KOPT-K1 (cell line): Measurements from ENCODE around the gene TSPEAR.
"Not testable (repeated sequence)": the region's sequence is repeated elsewhere in the genome, so short reads cannot be mapped to it uniquely, and the experiment has no call there.

Source experiments
- H3K27ac ChIP-seq: fragments of 200-600 bp; sonication (generic); 2 replicates; pipeline ENCODE4 v1.5.1; 2016; ENCODE audit warnings: antibody characterized with exemption, mild to moderate bottlenecking, low read depth, low read length; ENCODE audit not compliant: poor library complexity, severe bottlenecking
- H3K36me3 ChIP-seq: fragments of 200-600 bp; sonication (generic); 2 replicates; pipeline ENCODE4 v1.5.1; 2017; ENCODE audit warnings: antibody characterized with exemption, mild to moderate bottlenecking, low read length, moderate library complexity; ENCODE audit not compliant: insufficient read depth
- H3K9me3 ChIP-seq: fragments of 200-600 bp; sonication (generic); 2 replicates; pipeline ENCODE4 v1.5.1; 2017; ENCODE audit warnings: antibody characterized with exemption, low read length, mild to moderate bottlenecking; ENCODE audit not compliant: insufficient read depth, poor library complexity, severe bottlenecking

The TSPEAR gene

DNA sequence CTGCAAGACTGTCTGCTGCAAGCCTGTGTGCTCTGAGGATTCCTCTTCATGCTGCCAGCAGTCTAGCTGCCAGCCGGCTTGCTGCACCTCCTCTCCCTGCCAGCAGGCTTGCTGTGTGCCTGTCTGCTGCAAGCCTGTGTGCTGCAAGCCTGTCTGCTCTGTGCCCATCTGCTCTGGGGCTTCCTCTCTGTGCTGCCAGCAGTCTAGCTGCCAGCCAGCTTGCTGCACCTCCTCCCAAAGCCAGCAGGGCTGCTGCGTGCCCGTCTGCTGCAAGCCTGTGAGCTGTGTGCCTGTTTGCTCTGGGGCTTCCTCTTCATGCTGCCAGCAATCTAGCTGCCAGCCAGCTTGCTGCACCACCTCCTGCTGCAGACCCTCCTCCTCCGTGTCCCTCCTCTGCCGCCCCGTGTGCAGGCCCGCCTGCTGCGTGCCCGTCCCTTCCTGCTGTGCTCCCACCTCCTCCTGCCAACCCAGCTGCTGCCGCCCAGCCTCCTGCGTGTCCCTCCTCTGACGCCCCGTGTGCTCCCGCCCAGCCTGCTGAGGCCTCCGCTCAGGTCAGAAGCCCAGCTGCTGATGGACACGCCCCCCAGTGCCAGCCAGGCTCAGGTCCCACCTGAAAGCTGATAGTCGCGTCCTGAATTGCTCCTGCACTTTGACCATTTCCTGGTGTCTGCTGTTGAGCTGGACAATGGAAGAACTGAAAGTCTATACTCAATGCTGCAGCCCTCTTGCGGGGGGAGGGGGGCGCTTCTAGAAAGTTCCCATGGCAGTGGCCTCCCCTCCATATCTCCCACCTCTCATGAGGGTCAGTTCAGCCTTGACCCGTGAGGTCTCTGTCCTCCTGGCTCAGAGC lies 136.7 kb downstream of the TSPEAR start:
- Histone ChIP-seq H3K36me3 (no peaks in the 10 kb centered on the region), H3K9me3 (peaks cover 23% of the 10 kb centered on the region), H3K27ac (no peak overlapping the region)

DNA sequence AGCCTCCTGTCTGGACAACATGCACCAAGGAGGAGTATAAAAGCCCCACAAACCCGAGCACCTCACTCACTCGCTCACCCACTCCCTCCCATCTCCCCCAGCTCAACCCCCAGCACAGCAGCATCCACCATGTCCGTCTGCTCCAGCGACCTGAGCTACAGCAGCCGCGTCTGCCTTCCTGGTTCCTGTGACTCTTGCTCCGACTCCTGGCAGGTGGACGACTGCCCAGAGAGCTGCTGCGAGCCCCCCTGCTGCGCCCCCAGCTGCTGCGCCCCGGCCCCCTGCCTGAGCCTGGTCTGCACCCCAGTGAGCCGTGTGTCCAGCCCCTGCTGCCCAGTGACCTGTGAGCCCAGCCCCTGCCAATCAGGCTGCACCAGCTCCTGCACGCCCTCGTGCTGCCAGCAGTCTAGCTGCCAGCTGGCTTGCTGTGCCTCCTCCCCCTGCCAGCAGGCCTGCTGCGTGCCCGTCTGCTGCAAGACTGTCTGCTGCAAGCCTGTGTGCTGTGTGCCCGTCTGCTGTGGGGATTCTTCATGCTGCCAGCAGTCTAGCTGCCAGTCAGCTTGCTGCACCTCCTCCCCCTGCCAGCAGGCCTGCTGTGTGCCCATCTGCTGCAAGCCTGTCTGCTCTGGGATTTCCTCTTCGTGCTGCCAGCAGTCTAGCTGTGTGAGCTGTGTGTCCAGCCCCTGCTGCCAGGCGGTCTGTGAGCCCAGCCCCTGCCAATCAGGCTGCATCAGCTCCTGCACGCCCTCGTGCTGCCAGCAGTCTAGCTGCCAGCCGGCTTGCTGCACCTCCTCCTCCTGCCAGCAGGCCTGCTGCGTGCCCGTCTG lies 137.5 kb downstream of the TSPEAR start, which contains the start of gene KRTAP10-4:
Gene KRTAP10-4, plus strand, starts transcription at position 100 of the 827 bp plus-strand sequence. Its CDS starts 30 bp downstream, at position 130.
- H3K36me3 ChIP-seq, H3K27ac ChIP-seq: not testable (repeated sequence)
- peaks cover 23% of the 10 kb centered on the region for H3K9me3 ChIP-seq

DNA sequence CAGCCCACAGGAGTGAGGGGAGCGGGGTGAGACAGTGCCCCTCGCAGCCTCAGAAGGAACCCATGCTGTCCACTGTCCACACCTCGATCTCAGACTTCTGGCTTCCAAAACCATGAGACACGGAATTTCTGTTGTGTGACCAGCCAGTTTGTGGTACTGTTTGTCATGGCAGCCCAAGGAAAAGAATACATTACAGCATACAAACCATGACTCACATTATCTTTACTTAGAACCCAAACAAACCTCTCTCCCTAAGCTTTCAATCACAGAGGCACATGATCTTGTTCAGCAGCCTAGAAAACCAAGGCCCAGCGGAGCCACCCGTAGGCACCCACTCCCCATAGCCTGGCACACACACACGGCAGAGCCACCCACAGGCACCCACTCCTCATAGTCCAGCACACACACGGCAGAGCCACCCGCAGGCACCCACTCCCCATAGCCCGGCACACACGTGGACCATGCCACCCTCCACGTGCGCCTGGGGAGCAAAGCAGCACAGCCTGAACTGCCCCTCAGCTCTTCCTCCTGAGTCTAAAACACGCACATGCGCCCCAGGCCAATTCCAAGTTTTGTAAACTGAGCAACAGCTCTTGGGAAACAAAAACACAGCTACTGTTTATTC lies 138.3 kb downstream of the TSPEAR start:
- Histone ChIP-seq H3K36me3 (no peaks in the 10 kb centered on the region), H3K27ac (no peak overlapping the region), H3K9me3 (peaks cover 23% of the 10 kb centered on the region)

DNA sequence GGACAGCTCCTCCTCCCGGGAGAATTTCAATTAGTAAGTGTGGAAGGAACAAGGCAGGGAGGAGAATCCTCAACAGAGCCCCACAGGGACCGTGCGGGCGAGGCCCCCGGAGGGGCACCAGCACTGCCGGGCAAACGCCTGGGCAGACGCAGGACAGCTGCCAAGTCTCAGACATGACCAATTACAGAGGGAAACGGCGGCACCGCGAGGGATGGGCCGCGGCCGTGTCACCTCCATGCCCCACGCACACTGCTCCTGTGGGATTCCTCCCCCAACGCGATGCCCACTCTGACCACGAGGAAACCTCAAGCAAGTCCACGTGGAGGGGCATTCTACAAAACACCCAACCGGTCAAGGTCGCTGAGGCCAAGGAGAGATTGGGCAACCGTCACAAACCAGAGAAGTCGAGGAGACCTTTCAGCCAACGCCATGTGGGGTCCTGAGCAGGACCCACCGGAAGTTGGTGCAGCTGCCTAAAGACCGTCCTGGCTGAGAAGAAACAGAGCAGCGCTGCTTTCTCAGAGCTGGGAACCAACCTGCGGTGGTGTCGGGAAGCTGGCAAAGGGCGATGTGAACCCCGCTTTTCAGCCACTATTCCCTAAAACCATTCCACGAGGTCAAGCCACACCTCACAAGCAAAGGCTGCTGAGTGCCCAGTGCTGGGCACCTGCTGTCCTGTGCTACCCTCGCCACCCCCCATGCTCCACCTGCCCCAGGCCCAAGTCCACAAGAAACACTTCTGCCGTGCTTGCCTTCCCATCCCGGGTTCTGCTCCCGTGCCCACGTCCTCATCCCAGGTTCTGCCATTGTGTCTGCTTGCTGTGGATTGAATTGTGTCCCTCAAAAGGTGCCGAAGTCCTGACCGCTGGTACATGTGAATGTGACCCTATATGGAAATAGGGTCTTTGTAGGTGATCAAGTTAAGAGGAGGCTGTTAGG lies 139.3 kb downstream of the TSPEAR start:
- Histone ChIP-seq H3K27ac (no peak overlapping the region), H3K9me3 (peaks cover 18% of the 10 kb centered on the region), H3K36me3 (no peaks in the 10 kb centered on the region)

DNA sequence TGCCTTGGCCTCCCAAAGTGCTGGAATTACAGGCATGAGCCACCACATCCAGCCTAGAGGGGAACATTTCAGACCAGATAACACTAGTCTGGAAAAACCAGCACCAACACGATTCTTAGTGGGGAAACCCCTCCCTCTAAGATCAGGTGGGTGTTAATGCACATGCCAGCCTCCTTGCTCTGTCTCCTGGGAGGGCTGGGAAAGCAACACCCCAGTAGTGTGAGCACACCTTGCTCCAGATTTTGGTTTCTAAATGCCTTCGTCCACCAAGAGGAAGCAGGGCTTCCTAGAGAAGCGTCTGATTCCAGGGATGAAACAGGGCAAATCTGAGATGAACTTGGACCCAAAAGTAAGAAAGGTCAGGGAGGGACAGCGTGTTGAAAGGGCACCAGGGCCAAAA lies 140.1 kb downstream of the TSPEAR start:
- H3K27ac ChIP-seq = no peak overlapping the region
- no peaks in the 10 kb centered on the region for H3K36me3 ChIP-seq
- H3K9me3 ChIP-seq = peaks cover 11% of the 10 kb centered on the region

DNA sequence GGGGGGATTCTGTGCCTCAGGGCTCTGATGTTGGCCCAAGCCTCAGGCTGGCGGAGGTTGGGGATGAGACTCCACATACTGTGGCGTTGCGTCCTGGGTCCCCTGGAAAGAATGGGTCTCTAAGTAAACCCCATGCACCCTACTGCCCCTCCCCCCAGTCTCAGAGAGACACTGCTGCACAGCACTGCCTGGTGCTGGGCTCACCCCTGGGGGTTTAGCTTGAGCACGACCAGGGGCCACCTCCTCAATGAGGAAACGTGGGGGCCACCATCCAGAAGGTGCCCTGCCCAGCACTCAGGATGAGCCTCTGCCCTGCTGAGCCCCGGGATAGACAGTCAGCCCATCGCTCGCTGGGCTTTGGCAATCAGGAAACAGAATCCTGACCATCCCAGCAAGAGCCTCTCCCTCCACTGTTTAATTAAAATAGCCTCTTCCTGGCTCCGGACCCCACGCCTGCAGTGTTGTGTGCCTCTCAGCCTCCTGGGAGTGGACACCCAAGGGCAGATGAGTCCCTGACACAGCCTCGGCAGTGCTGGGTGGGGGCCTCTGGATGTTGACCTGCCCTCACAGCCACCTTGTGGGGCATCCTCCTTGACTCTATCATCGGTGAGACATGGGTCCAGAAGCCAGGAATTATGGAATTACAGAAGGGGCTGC lies 141.4 kb downstream of the TSPEAR start:
- H3K36me3 ChIP-seq = no peaks in the 10 kb centered on the region
- peaks cover 11% of the 10 kb centered on the region for H3K9me3 ChIP-seq
- no peak overlapping the region for H3K27ac ChIP-seq

DNA sequence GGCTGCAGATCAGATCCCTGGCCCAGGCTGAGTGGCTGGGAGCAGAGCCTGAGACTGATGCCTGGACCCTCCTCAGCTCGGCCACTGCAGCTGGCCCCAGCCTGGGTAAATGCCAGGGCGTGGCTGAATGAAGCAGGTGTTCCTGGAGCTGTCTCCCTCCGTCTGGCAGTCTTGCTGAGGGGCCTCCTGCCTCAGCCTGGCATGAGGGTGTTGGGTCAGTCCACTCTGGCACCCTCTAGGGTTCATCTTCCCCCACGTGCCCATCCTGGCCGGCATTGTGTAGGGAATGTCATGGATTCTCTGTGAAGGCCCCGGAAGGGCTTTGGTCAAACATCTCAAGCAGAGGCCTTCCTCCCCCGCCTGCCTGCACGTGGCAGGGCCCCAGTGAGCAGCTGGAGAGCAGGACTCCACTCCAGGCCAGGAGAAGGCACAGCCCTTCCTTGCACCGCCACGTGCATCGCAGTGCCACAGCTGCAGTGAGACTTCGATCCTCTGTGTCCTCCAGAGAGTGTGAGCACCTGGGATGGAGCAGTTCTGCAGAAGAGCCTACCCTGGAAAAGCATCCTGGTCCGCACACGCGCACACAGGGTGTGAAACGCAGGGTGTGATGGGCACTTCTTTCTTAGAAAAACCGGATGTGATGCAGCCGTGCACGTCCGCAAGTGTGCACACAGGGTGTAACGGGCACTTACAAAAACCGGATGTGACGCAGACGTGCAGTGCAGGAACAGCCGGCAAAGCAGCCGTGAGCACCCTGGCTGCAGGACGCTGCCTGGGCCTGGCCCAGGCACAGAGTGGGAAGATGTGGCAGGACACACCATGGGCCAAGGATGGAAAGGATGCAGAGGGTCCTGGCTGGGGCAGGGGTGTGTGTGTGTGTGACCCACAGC lies 142.5 kb downstream of the TSPEAR start:
- Histone ChIP-seq H3K27ac (no peak overlapping the region), H3K9me3 (peaks cover 11% of the 10 kb centered on the region), H3K36me3 (no peaks in the 10 kb centered on the region)

DNA sequence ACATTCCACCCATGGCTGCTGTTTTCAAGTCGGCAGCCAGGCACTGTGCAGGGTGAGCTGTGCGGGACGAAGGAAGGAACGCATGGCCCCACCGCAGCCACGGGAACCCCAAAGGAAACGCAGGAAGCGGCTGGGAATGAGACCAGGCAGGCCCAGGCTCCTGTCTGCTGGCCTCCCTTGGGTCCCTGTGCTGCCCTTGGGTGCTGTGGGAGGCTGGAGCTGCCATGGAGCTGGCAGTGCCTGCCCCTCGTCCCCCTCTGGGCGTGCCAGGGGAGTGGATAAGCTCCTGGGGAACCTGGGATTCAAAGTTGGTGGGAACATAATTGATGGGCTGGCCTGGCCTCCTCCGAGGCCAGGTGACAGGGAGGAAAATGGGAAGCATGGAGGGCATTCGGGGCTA lies 143.1 kb downstream of the TSPEAR start:
- peaks cover 11% of the 10 kb centered on the region for H3K9me3 ChIP-seq
- H3K27ac ChIP-seq = no peak overlapping the region
- no peaks in the 10 kb centered on the region for H3K36me3 ChIP-seq

DNA sequence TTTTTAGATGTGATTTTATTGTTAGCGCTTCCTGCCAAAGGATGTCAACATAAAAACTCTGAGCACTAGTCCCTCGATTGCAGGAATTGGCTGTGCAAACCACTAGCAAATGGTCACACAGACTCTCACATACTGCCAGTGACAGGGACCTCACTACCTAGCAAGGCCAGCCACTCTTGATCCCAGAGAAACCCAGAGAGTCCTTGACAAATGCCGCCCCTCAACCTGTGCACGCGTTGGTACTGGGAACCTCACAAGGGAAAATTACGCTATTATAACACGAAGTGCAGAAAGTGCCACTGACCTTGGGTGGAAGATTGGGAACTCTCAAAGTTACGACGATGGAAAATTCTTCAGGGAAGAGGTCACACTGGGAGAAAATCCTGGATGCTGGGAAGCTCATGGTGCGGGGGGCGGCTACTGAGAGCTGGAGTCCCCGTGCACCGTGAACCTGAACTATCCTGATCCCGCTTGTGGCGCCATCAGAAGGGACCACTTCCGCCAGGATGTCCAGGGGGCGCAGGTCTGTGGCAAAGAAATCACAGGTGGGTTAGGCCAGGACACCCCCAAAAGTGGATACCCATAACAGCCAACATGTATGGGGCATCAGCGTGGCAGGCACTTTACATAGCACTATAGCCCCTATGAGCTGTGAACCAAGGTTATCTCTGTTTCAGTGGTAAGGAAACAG lies 143.7 kb downstream of the TSPEAR start:
- peaks cover 11% of the 10 kb centered on the region for H3K9me3 ChIP-seq
- no peak overlapping the region for H3K27ac ChIP-seq
- no peaks in the 10 kb centered on the region for H3K36me3 ChIP-seq

DNA sequence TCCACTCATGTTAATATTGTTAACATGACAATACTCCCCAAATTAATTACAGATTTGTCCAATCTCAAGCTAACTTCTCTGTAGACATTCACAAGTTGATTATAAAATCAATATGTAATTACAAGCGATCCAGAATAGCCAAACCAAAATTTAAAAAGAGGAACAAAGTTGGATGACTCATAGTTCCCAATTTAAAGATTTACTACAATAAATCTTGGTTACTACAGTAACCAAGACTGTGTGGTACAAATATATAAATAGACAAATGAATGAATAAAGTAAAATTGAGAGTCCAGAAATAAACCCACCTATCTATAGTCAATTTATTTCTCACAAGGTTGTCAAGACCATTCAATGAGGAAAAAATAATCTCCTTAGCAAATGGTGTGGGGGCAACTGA lies 145.0 kb downstream of the TSPEAR start:
- Histone ChIP-seq H3K36me3 (no peaks in the 10 kb centered on the region), H3K9me3 (peaks cover 6% of the 10 kb centered on the region), H3K27ac (no peak overlapping the region)

DNA sequence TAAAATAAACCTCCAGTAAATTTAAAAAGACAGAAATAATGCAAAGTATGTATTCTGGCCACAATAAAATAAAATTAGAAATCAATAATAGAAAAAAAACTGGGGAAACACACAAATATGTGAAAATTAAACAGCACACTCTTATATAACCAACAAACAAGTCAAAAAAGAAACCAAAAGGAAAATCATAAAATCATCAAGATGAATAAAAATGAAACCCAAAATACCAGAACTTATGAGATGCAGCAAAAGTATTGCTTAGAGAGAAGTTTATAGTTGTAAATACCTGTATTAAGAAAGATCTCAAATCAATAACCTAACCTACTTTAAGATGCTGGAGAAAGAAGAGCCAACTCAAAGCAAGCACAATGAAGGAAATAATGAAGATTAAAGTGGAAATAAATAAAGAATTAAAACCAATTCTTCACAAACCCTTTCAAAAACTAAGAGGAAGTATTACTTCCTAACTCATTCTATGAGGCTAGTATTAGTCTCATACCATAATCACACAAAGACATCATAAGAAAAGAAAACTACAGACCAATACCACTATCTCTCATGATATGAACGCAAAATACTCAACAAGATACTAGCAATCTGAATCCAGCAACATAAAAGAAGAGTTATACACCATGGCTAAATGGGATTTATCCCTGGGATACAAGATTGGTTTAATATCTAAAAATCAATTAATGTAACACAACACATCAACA lies 146.3 kb downstream of the TSPEAR start:
- Histone ChIP-seq H3K27ac (no peak overlapping the region), H3K9me3 (no peaks in the 10 kb centered on the region), H3K36me3 (no peaks in the 10 kb centered on the region)

DNA sequence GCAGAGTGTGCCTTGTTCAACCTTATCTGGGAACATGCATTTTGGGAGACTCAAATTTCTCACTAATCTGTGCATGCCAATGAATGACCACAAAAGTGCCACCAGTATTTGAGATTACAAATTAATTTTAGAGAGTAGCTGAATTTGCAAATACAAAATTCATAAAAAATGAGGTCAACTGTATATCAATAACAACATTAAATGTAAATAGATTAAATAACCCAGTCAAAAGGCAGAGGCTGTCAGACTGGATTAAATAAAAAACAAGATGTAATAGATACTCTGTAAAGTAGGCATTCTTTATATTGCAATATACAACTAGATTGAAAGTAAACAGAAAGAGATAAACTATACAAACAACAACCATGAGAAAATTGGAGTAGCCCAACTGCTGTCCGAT lies 147.3 kb downstream of the TSPEAR start:
- Histone ChIP-seq H3K9me3 (no peaks in the 10 kb centered on the region), H3K36me3 (no peaks in the 10 kb centered on the region), H3K27ac (no peak overlapping the region)
